ENCODE data around the gene ASPG. TPM values are rescaled to one million over a fixed set of nuclear protein-coding genes. Genes with fewer than 3 reads are reported as not detected.

The ASPG gene
- total and polyA plus RNA-seq, 2 of the 13 experiments (the other 11 are each of a cell fraction or from before 2014, with no cell fraction given) = not detected

GRCh38 chr14:104072586-104072985 lies 12.9 kb upstream of the ASPG start (continued):
- TF ChIP-seq TRAFD1 (CRISPR knock-in tag; IDR thresholded peaks at IDR 0.05; ENCODE audit: borderline replicate concordance) = no peak
- TF ChIP-seq ELF3 (CRISPR knock-in tag; IDR thresholded peaks at IDR 0.05) = no peak

GRCh38 chr14:104073764-104074163 lies 11.7 kb upstream of the ASPG start:
- H3K4me2 ChIP-seq (ENCODE audit: low read depth, low read length) = no peak overlapping the region
- H3K9me3 ChIP-seq (ENCODE audit: low read length) = peaks cover 7% of the 10 kb centered on the region; the same call in 1 of the 2 replicates
- 19% methylated on average over 4 of the region's 4 CpGs for WGBS (ENCODE audit: low lambda C conversion rate)
- ChIA-PET CTCF (ENCODE audit: low intra/inter-chr PET ratio, low total read pairs) (no interaction called here), POLR2A (no interaction called here)
- H3K9ac ChIP-seq (ENCODE audit: insufficient read depth, low read depth, low read length) = no peak overlapping the region
- no peak overlapping the region for H2AFZ ChIP-seq (ENCODE audit: low read length)
- ATAC-seq (no peak), DNase-seq (ENCODE audit: low spot score) (no peak), FAIRE-seq (no peak)
- BruUV-seq (replicated peaks) = no TSS peak
- H3K79me2 ChIP-seq (ENCODE audit: insufficient read depth, low read length) = no peaks in the 10 kb centered on the region
- no peak overlapping the region for H3K27ac ChIP-seq (ENCODE audit: extremely low read length, insufficient read depth, low read length)
- TF ChIP-seq DNMT1 (CRISPR knock-in tag; IDR thresholded peaks at IDR 0.05) (no peak), SNRNP70 (IDR thresholded peaks at IDR 0.05; ENCODE audit: low read depth, low read length) (no peak), YY1 (IDR thresholded peaks at IDR 0.05; ENCODE audit: insufficient read depth, insufficient replicate concordance, low read depth, low read length) (no peak), E2F2 (CRISPR knock-in tag; IDR thresholded peaks at IDR 0.05; ENCODE audit: borderline replicate concordance) (no peak), MNT (IDR thresholded peaks at IDR 0.05) (no peak), ZNF749 (CRISPR knock-in tag; IDR thresholded peaks at IDR 0.05; ENCODE audit: borderline replicate concordance) (no peak), ZNF329 (CRISPR knock-in tag; IDR thresholded peaks at IDR 0.05; ENCODE audit: low read depth) (no peak)
- in situ Hi-C loops (cut with HindIII; ENCODE audit: extremely low pct_ligation_motif_present, low pct_unique_long_range_greater_than_20kb) = no loop called here
- H3K36me3 ChIP-seq (replicated peaks in 1 of 2; ENCODE audit: control insufficient read depth in 1 of 2, insufficient read depth in 2 of 2, low read length in 2 of 2) = no peaks in the 10 kb centered on the region
- no peaks in the 10 kb centered on the region for H4K20me1 ChIP-seq (ENCODE audit: insufficient read depth, low read length)
- no peak overlapping the region for H3K4me3 ChIP-seq (replicated peaks in 1 of 3; ENCODE audit: insufficient read depth in 1 of 3, low read depth in 2 of 3, low read length in 3 of 3)
- no peaks in the 10 kb centered on the region for H3K4me1 ChIP-seq (ENCODE audit: insufficient read depth, low read length)
- intact Hi-C loops (cut with micrococcal nuclease; ENCODE audit: unreplicated experiment) = no loop called here
- peaks cover 2 to 29% of the 10 kb centered on the region in 2 experiments; a peak in 3 of 5 replicates for H3K27me3 ChIP-seq (ENCODE audit: control insufficient read depth in 1 of 2, insufficient read depth in 2 of 2, low read length in 2 of 2)

Data from HepG2 (cell line).